ENCODE data around the gene METTL2A.
"Not testable (repeated sequence)": the region's sequence is repeated elsewhere in the genome, so short reads cannot be mapped to it uniquely, and the experiment has no call there.

DNA sequence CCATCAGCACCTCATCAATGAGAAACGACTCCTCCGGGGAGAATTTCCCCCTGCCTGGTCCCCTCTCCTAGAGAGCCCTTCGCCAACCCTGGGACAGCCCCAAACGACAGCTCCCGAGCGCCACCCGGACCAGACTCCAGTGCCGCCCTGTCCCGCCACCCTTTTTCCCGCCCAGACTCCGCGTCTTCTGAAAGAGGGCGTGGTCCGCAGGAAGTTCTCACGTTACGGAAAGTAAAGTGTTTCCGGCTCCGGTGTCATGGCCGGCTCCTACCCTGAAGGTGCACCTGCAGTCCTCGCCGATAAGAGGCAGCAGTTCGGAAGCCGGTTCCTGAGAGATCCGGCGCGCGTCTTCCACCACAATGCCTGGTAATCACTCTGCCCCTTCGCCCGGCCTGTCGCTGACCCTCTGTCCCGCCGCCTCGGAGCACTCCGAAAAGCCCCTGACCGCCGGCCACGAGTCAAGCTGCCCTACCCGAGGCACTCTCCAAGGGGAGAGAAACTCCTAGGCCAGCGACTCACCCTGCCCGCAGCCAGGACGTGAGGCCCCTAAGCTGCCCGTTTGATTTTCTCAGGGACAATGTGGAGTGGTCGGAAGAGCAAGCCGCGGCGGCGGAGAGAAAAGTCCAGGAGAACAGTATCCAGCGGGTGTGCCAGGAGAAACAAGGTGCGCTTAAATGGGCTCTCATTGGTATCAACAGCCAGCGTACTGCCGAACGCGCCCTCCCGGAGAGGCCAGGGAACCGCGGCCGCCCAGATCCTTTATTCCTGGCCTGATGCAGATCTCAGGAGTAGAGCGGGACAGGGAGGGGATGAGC, at the start of gene METTL2A:
- not testable (repeated sequence) for TF ChIP-seq EZH2 (IDR thresholded peaks at IDR 0.05; ENCODE audit: borderline replicate concordance, low read length)
- TF ChIP-seq, protein P1, sequence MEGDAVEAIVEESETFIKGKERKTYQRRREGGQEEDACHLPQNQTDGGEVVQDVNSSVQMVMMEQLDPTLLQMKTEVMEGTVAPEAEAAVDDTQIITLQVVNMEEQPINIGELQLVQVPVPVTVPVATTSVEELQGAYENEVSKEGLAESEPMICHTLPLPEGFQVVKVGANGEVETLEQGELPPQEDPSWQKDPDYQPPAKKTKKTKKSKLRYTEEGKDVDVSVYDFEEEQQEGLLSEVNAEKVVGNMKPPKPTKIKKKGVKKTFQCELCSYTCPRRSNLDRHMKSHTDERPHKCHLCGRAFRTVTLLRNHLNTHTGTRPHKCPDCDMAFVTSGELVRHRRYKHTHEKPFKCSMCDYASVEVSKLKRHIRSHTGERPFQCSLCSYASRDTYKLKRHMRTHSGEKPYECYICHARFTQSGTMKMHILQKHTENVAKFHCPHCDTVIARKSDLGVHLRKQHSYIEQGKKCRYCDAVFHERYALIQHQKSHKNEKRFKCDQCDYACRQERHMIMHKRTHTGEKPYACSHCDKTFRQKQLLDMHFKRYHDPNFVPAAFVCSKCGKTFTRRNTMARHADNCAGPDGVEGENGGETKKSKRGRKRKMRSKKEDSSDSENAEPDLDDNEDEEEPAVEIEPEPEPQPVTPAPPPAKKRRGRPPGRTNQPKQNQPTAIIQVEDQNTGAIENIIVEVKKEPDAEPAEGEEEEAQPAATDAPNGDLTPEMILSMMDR (conservative IDR thresholded peaks at IDR 0.05 in 1 of 2, IDR thresholded peaks at IDR 0.05 in 1 of 2; ENCODE audit: extremely low read depth in 1 of 2, insufficient read depth in 1 of 2, low read depth in 1 of 2, low read length in 2 of 2) = peak; percentile 10 to 48
